Astrocyte of the cerebellum (primary cell): Measurements from ENCODE around the gene LGALS13.

Experiments
- DNase-seq: peaks from one replicate; pipeline ENCODE4 v3.0.0-alpha.2; 2011; ENCODE audit warnings: low read depth
- H3K4me3 ChIP-seq: 2 replicates; pipeline ENCODE4 v1.5.1; 2011; ENCODE audit warnings: mild to moderate bottlenecking, low read depth, low read length, moderate library complexity
- CTCF ChIP-seq: IDR thresholded peaks from 2 replicates; pipeline ENCODE4 v1.5.1; 2012; ENCODE audit warnings: low read length, low read depth, moderate library complexity, mild to moderate bottlenecking; ENCODE audit errors: missing control alignments
- in situ Hi-C: cut with HindIII; loops from 2 replicates; pipeline ENCODE4 v1.10.0; 2017; ENCODE audit warnings: low sequenced_read_pairs

LGALS13 gene

GRCh38 chr19:39588066-39588465 is 14.3 kb upstream of the LGALS13 start:
- in situ Hi-C loops: no loop called here
- DNase-seq: no peak
- no peak for TF ChIP-seq CTCF
- no peak overlapping the region for H3K4me3 ChIP-seq

- H3K4me3 ChIP-seq: no peak overlapping the region
- no peak for TF ChIP-seq CTCF
- in situ Hi-C loops: no loop called here
- no peak for DNase-seq
These were observed 12.1 kb upstream of the LGALS13 start for GRCh38 chr19:39590265-39590664.

- no peak for DNase-seq
- no peak for TF ChIP-seq CTCF
- in situ Hi-C loops: no loop called here
- no peak overlapping the region for H3K4me3 ChIP-seq
These were observed 9.9 kb upstream of the LGALS13 start for GRCh38 chr19:39592381-39592780.

GRCh38 chr19:39595950-39596349 is 6.4 kb upstream of the LGALS13 start:
- DNase-seq: no peak
- no peak overlapping the region for H3K4me3 ChIP-seq
- in situ Hi-C loops: no loop called here
- no peak for TF ChIP-seq CTCF

GRCh38 chr19:39596911-39597310 is 5.4 kb upstream of the LGALS13 start:
- no peak for DNase-seq
- no peak overlapping the region for H3K4me3 ChIP-seq
- TF ChIP-seq CTCF: no peak
- in situ Hi-C loops: no loop called here

GRCh38 chr19:39599116-39599515 is 3.2 kb upstream of the LGALS13 start:
- in situ Hi-C loops: no loop called here

More at GRCh38 chr19:39599116-39599515, 3.2 kb upstream of the LGALS13 start:
- H3K4me3 ChIP-seq: no peak overlapping the region
- no peak for TF ChIP-seq CTCF
- DNase-seq: no peak
